Left lung (tissue), 10 donors: ENCODE measurements around the gene PHLPP1. TPM values are rescaled to one million over a fixed set of nuclear protein-coding genes. Genes with fewer than 3 reads are reported as not detected.

Experiments used
- ATAC-seq: fragments of 200-7000 bp; cut with Tn5 transposase; one replicate; pipeline ENCODE4 v1.9.1; 2020; ENCODE audit warnings: moderate library complexity
- DNase-seq, 4 donors: peaks; one replicate each; pipeline ENCODE4 v3.0.0-alpha.2; 2013 to 2020
- H3K27ac ChIP-seq, 2 donors: fragments of 200-600 bp; sonication (generic) in 1 of 2; one replicate each; pipeline versions ENCODE4 v1.5.0 to v1.8.0; 2020 to 2021
- H3K27me3 ChIP-seq, 2 donors: fragments of 200-600 bp; sonication (generic) in 1 of 2; one replicate each; pipeline versions ENCODE4 v1.5.0 to v1.8.0; 2020 to 2021
- H3K36me3 ChIP-seq, 2 donors: fragments of 200-600 bp; sonication (generic) in 1 of 2; one replicate each; pipeline versions ENCODE4 v1.5.0 to v1.8.0; 2020 to 2021
- H3K4me1 ChIP-seq, 2 donors: fragments of 200-600 bp; one replicate each; pipeline ENCODE4 v1.8.0; 2021
- H3K4me3 ChIP-seq, 2 donors: fragments of 200-600 bp; sonication (generic) in 1 of 2; one replicate each; pipeline versions ENCODE4 v1.5.0 to v1.8.0; 2020 to 2021; ENCODE audit warnings: mild to moderate bottlenecking in 1 of 2
- H3K9me3 ChIP-seq, 2 donors: fragments of 200-600 bp; sonication (generic) in 1 of 2; one replicate each; pipeline versions ENCODE4 v1.5.0 to v1.8.0; 2020 to 2021
- intact Hi-C, 2 donors: fragments of 100-400 bp; cut with DNase I; formaldehyde crosslinking; loops; one replicate each; pipeline versions ENCODE4 v1.11.2 to v1.14.2; 2022
- polyA plus RNA-seq, 6 donors: library from polyadenylated mRNA; unstranded; fragments of 120-200 nt; gene quantifications; one replicate each; pipeline ENCODE4 v1.2.1, GENCODE V29; 2013; ENCODE audit not compliant: insufficient read length in 6 of 6
- total RNA-seq, 2 donors: library from RNA; stranded (reverse); fragmentation: NEBNext Ultra II Directional; extraction: Animal tissue kit (Norgen Biotek cat#: 25700); gene quantifications; one replicate each; pipeline ENCODE4 v1.2.1, GENCODE V29; 2021
- TF ChIP-seq, protein P1 (sequence below), 2 donors: fragments of 200-600 bp; sonication (generic) in 1 of 2; IDR thresholded peaks; one replicate each; pipeline versions ENCODE4 v1.5.0 to v1.8.0; 2021; ENCODE audit warnings: antibody characterized with exemption in 2 of 2
- donor health status: DM: no; HTN: yes; CAD: no.
- donor health status: DM: no; HTN: no; CAD: no.

The PHLPP1 gene
- total and polyA plus RNA-seq, 8 donors = 7.0 to 13.1 (median 11.0) TPM

GRCh38 chr18:62713651-62714247 lies 1.6 kb upstream of the PHLPP1 start:
- Histone ChIP-seq H3K27me3 (no peaks in the 10 kb centered on the region), H3K4me1 (peaks cover 7 to 21% of the 10 kb centered on the region in 2 donors), H3K36me3 (no peaks in the 10 kb centered on the region), H3K9me3 (no peaks in the 10 kb centered on the region), H3K4me3 (no peak overlapping the region), H3K27ac (no peak overlapping the region)
- intact Hi-C loops = loop anchor here in 1 of 2 donors (5.0 to 10.0 kb wide), 2 partner anchors 244 to 271 kb away; no protein-coding TSS in a partner anchor
- ATAC-seq = no peak
- DNase-seq = peak in 1 of 4 donors; percentile 67
- TF ChIP-seq, protein P1, sequence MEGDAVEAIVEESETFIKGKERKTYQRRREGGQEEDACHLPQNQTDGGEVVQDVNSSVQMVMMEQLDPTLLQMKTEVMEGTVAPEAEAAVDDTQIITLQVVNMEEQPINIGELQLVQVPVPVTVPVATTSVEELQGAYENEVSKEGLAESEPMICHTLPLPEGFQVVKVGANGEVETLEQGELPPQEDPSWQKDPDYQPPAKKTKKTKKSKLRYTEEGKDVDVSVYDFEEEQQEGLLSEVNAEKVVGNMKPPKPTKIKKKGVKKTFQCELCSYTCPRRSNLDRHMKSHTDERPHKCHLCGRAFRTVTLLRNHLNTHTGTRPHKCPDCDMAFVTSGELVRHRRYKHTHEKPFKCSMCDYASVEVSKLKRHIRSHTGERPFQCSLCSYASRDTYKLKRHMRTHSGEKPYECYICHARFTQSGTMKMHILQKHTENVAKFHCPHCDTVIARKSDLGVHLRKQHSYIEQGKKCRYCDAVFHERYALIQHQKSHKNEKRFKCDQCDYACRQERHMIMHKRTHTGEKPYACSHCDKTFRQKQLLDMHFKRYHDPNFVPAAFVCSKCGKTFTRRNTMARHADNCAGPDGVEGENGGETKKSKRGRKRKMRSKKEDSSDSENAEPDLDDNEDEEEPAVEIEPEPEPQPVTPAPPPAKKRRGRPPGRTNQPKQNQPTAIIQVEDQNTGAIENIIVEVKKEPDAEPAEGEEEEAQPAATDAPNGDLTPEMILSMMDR (IDR thresholded peaks at IDR 0.05) = no peak

DNA sequence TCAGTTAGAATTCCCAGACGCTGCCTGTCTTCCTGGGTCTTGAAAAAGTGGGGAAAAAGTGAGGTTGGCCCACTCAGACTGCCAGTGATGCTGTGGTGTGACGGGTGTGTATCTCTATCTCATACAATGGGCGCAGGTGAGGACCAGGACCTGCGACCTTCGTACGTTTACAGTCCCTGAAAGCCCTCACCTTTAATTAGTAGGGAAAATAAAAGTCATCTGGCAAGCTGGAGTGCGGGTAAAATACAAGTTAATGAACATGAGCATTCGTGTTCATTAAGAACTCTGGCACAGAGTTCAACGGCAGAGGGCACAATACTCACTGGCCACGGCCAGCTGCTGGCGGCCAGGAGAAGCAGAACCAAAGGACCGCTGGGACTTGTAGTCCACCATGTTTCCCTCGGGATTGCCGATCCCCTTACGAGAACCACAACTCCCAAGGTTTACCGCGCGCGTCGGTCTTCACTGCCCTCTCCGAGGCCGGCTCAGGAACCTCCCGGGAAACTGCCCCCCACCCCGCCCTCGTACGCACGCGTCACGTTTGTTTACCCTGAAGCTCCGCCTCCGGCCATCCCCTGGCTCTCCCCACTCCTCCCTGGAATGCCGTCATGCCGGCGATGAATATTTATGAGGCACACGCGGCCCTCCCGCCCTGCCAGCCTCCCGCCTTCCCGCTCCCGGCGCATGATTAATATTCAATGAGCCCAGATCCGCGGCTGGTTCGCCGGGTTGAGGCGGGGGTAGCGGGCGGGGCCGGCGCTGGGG lies 488 bp upstream of the PHLPP1 start:
- peaks cover 7 to 27% of the 10 kb centered on the region in 2 donors for H3K4me1 ChIP-seq
- peak overlapping the region; percentile 89 to 93 for H3K27ac ChIP-seq
- DNase-seq = peak; percentile 99 to 100 (median 100)
- intact Hi-C loops = loop anchor here in 1 of 2 donors (5.0 to 10.0 kb wide), 2 partner anchors 242 to 270 kb away; no protein-coding TSS in a partner anchor
- no peaks in the 10 kb centered on the region for H3K36me3 ChIP-seq
- H3K27me3 ChIP-seq = no peaks in the 10 kb centered on the region
- peak overlapping the region; percentile 38 to 62 for H3K4me3 ChIP-seq
- ATAC-seq = peak; percentile 93
- TF ChIP-seq, protein P1 (IDR thresholded peaks at IDR 0.05) = peak; percentile 52 to 54
- H3K9me3 ChIP-seq = no peaks in the 10 kb centered on the region

GRCh38 chr18:62715759-62716615 lies 646 bp downstream of the PHLPP1 start:
- Histone ChIP-seq H3K9me3 (no peaks in the 10 kb centered on the region), H3K27ac (peak overlapping the region; percentile 89 to 93), H3K4me3 (peak overlapping the region; percentile 62 to 69), H3K27me3 (no peaks in the 10 kb centered on the region), H3K36me3 (no peaks in the 10 kb centered on the region), H3K4me1 (peaks cover 7 to 27% of the 10 kb centered on the region in 2 donors)
- ATAC-seq (no peak), DNase-seq (peak; percentile 51 to 92 (median 59))
- intact Hi-C loops = loop anchor here in 1 of 2 donors (10.0 kb wide), 1 partner anchor 269 kb away; no protein-coding TSS in a partner anchor
- TF ChIP-seq, protein P1 (IDR thresholded peaks at IDR 0.05) = no peak

DNA sequence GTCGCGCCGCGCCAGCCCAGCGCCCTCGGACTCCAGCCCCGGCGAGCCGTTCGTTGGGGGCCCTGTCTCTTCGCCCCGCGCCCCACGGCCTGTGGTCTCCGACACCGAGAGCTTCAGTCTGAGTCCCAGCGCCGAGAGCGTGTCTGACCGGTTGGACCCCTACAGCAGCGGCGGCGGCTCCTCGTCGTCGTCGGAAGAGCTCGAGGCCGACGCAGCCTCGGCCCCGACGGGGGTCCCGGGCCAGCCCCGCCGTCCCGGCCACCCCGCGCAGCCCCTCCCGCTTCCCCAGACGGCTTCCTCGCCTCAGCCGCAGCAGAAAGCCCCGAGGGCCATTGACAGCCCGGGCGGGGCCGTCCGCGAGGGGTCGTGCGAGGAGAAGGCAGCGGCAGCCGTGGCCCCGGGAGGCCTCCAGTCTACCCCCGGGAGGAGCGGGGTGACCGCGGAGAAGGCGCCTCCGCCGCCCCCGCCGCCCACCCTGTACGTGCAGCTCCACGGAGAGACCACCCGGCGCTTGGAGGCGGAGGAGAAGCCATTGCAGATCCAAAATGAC lies 1.4 kb downstream of the PHLPP1 start:
- ATAC-seq (no peak), DNase-seq (peak; percentile 35 to 88 (median 59))
- intact Hi-C loops = loop anchor here in 1 of 2 donors (10.0 kb wide), 1 partner anchor 268 kb away; no protein-coding TSS in a partner anchor
- peak overlapping the region; percentile 57 to 62 for H3K27ac ChIP-seq
- peaks cover 7 to 27% of the 10 kb centered on the region in 2 donors for H3K4me1 ChIP-seq
- TF ChIP-seq, protein P1 (IDR thresholded peaks at IDR 0.05) = no peak
- no peaks in the 10 kb centered on the region for H3K9me3 ChIP-seq
- H3K36me3 ChIP-seq = no peaks in the 10 kb centered on the region
- no peaks in the 10 kb centered on the region for H3K27me3 ChIP-seq
- H3K4me3 ChIP-seq = peak overlapping the region; percentile 62 to 69
